ENCODE data around the gene PXYLP1. TPM values are rescaled to one million over a fixed set of nuclear protein-coding genes. Genes with fewer than 3 reads are reported as not detected.

PXYLP1 gene
- total RNA-seq, 1 donor from 2014 or later, result 36.3 TPM

DNA sequence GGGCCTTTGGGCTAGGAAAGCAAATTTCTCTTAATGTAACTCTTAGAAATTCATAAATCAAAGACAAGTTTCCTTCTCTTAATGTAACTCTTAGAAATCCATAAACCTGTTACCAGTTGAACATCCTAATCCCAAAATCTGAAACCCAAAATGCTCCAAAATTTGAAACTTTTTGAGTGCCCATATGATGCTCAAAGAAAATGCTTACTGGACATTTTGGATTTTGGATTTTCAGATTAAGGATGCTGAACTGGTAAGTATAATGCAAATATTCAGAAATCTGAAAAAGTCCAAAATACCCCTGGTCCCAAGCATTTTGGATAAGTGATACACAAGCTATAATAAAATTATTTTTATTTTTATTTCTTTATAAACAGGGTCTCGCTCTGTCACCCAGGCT lies 85.2 kb downstream of the PXYLP1 start:
- H3K27ac ChIP-seq, result no peak overlapping the region
- H4K20me1 ChIP-seq (ENCODE audit: low read depth), result no peaks in the 10 kb centered on the region
- H3K4me3 Mint-ChIP-seq, result no peak overlapping the region

DNA sequence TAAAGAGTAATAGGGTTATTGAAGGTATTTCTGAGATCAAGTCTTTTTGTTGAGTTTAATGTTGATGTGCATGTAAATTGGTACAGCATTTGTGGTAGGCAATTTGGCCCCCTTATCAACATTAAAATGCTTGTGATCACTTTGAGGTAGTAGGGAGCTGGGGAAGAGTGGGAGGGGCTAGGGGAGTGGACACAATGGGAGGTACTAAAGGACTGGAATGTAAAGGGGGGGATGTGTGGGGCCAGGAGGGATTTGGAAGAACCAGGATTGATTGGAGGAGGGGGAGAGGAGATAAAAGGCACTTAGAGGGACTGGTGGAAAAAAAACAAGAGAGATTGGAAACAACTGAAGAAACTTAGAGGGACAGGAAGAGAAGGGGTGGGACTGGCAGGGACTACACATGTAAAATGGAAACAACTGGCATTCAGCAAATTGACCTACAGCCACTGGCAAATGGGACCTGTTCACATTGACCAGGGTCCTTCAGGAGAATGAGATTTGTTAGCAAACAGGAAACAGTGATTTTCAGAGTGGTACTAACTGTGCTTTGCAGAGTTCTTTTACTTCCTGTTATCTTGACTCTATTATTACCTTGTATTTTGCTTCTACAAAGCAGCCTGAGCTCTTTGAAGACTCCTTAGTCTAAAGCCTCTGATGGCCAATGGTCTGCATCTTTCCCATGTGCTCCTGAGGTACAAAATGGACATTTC lies 88.9 kb downstream of the PXYLP1 start:
- no peaks in the 10 kb centered on the region for H3K36me3 Mint-ChIP-seq
- no peaks in the 10 kb centered on the region for H3K36me3 ChIP-seq

More for the DNA sequence above, 85.2 kb downstream of the PXYLP1 start:
- Histone ChIP-seq H3K9me3 (ENCODE audit: low read depth) (no peaks in the 10 kb centered on the region), H2AFZ (replicated peaks) (no peak overlapping the region), H3K9ac (no peak overlapping the region), H3K4me3 (no peak overlapping the region), H3K79me2 (ENCODE audit: low read depth) (no peaks in the 10 kb centered on the region), H3K4me1 (no peaks in the 10 kb centered on the region), H3K27me3 (no peaks in the 10 kb centered on the region), H3F3A (ENCODE audit: low read depth) (no peaks in the 10 kb centered on the region), H3K36me3 (no peaks in the 10 kb centered on the region), H3K4me2 (no peak overlapping the region)
- TF ChIP-seq, protein P1, sequence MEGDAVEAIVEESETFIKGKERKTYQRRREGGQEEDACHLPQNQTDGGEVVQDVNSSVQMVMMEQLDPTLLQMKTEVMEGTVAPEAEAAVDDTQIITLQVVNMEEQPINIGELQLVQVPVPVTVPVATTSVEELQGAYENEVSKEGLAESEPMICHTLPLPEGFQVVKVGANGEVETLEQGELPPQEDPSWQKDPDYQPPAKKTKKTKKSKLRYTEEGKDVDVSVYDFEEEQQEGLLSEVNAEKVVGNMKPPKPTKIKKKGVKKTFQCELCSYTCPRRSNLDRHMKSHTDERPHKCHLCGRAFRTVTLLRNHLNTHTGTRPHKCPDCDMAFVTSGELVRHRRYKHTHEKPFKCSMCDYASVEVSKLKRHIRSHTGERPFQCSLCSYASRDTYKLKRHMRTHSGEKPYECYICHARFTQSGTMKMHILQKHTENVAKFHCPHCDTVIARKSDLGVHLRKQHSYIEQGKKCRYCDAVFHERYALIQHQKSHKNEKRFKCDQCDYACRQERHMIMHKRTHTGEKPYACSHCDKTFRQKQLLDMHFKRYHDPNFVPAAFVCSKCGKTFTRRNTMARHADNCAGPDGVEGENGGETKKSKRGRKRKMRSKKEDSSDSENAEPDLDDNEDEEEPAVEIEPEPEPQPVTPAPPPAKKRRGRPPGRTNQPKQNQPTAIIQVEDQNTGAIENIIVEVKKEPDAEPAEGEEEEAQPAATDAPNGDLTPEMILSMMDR (IDR thresholded peaks at IDR 0.05), result no peak
- TF ChIP-seq EZH2 (IDR thresholded peaks at IDR 0.05), result no peak
- no peak for TF ChIP-seq EZH2phosphoT487 (IDR thresholded peaks at IDR 0.05)
- no peak overlapping the region for H3K27ac Mint-ChIP-seq
- no peaks in the 10 kb centered on the region for H3K36me3 Mint-ChIP-seq
- DNase-seq (ENCODE audit: low spot score), result no peak
- H3K27me3 Mint-ChIP-seq (ENCODE audit: insufficient read depth, low read depth), result peaks cover 15% of the 10 kb centered on the region
- H3K9me3 Mint-ChIP-seq, result peaks cover 7% of the 10 kb centered on the region
- H3K4me1 Mint-ChIP-seq, result peaks cover 11% of the 10 kb centered on the region

DNA sequence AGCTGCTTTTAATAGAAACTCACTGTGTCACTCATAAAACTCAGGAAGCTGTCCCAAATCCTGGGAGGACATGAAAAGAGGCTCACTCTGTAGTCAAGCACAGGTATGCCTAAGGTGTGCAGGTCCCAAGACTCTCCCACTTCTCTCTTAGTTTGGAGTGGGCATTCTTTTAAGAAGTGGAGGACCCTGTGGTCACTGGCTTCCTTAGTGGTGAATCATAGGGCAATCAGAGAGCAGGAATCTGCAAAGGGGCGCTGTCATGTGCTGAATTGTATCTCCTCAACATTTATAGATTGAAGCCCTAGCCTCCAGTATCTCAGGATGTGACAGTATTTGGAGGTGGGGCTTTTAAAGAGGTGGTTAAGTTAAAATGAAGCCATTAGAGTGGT lies 89.5 kb downstream of the PXYLP1 start:
- Histone ChIP-seq H3K27ac (no peak overlapping the region), H3F3A (ENCODE audit: low read depth) (no peaks in the 10 kb centered on the region), H3K4me2 (no peak overlapping the region), H3K27me3 (no peaks in the 10 kb centered on the region), H3K4me1 (peaks cover 2% of the 10 kb centered on the region), H3K79me2 (ENCODE audit: low read depth) (no peaks in the 10 kb centered on the region), H3K36me3 (no peaks in the 10 kb centered on the region), H3K9me3 (ENCODE audit: low read depth) (no peaks in the 10 kb centered on the region), H2AFZ (replicated peaks) (no peak overlapping the region), H4K20me1 (ENCODE audit: low read depth) (no peaks in the 10 kb centered on the region), H3K9ac (no peak overlapping the region), H3K4me3 (no peak overlapping the region)
- TF ChIP-seq EZH2phosphoT487 (IDR thresholded peaks at IDR 0.05) (no peak), EZH2 (IDR thresholded peaks at IDR 0.05) (no peak)
- TF ChIP-seq, protein P1 (IDR thresholded peaks at IDR 0.05), result no peak
- H3K4me1 Mint-ChIP-seq, result peaks cover 4% of the 10 kb centered on the region
- H3K4me3 Mint-ChIP-seq, result no peak overlapping the region
- H3K9me3 Mint-ChIP-seq, result peaks cover 7% of the 10 kb centered on the region
- peaks cover 10% of the 10 kb centered on the region for H3K27me3 Mint-ChIP-seq (ENCODE audit: insufficient read depth, low read depth)
- H3K27ac Mint-ChIP-seq, result no peak overlapping the region
- DNase-seq (ENCODE audit: low spot score), result no peak
- H3K36me3 Mint-ChIP-seq, result no peaks in the 10 kb centered on the region

More for the DNA sequence above, 88.9 kb downstream of the PXYLP1 start:
- no peak overlapping the region for H3K4me3 Mint-ChIP-seq
- peaks cover 7% of the 10 kb centered on the region for H3K9me3 Mint-ChIP-seq
- TF ChIP-seq, protein P1 (IDR thresholded peaks at IDR 0.05), result no peak
- TF ChIP-seq EZH2 (IDR thresholded peaks at IDR 0.05) (no peak), EZH2phosphoT487 (IDR thresholded peaks at IDR 0.05) (no peak)
- H3K9me3 ChIP-seq (ENCODE audit: low read depth), result no peaks in the 10 kb centered on the region
- H3K27ac Mint-ChIP-seq, result no peak overlapping the region
- H4K20me1 ChIP-seq (ENCODE audit: low read depth), result no peaks in the 10 kb centered on the region
- H3K27ac ChIP-seq, result no peak overlapping the region
- H3K27me3 ChIP-seq, result no peaks in the 10 kb centered on the region
- H3K4me1 ChIP-seq, result no peaks in the 10 kb centered on the region
- H3K9ac ChIP-seq, result no peak overlapping the region
- peaks cover 3% of the 10 kb centered on the region for H3K4me1 Mint-ChIP-seq
- no peak overlapping the region for H3K4me2 ChIP-seq
- no peak for DNase-seq (ENCODE audit: low spot score)
- H3K79me2 ChIP-seq (ENCODE audit: low read depth), result no peaks in the 10 kb centered on the region
- H3K4me3 ChIP-seq, result no peak overlapping the region
- no peaks in the 10 kb centered on the region for H3F3A ChIP-seq (ENCODE audit: low read depth)
- no peak overlapping the region for H2AFZ ChIP-seq (replicated peaks)
- H3K27me3 Mint-ChIP-seq (ENCODE audit: insufficient read depth, low read depth), result peaks cover 10% of the 10 kb centered on the region
